ENCODE measurements around the gene MBTD1. TPM values are rescaled to one million over a fixed set of nuclear protein-coding genes. Genes with fewer than 3 reads are reported as not detected.

Gene MBTD1
- total and polyA plus RNA-seq, 2 of the 8 experiments (the other 6 are each of a cell fraction or from before 2014, with no cell fraction given) = 20.3 to 51.4 TPM

DNA sequence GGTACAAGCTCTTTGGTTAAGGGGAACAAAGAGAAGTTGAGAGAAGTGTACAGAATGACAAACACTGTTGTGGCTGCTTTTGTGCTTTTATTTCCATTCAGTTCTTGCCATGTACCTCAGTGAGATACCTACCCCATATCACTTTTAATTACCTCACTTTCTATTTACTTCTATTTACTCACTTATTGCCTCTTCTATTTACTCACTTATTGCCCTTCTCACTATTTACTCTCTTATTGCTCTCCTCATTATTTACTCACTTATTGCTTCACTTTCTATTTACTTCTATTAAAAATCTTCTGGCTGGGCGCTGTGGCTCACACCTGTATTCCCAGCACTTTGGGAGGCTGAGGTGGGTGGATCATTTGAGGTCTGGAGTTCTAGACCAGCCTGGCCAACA is 41.9 kb downstream of the MBTD1 start:
- Histone ChIP-seq H3K79me1 (ENCODE audit: low read depth, low read length) (no peaks in the 10 kb centered on the region), H2BK5ac (ENCODE audit: low read depth, low read length) (no peak overlapping the region), H2BK20ac (ENCODE audit: low read length) (no peak overlapping the region), H3K4me1 (replicated peaks in 1 of 4; ENCODE audit: control insufficient read depth in 3 of 4, insufficient read depth in 4 of 4, low read length in 3 of 4) (no peaks in the 10 kb centered on the region), H2BK120ac (replicated peaks; ENCODE audit: low read depth, low read length) (no peak overlapping the region), H3K18ac (ENCODE audit: extremely low read depth, low read length) (no peak overlapping the region), H4K20me1 (replicated peaks in 1 of 2; ENCODE audit: control insufficient read depth in 1 of 2, insufficient read depth in 2 of 2, low read length in 2 of 2) (no peaks in the 10 kb centered on the region), H2BK12ac (ENCODE audit: low read depth, low read length) (no peak overlapping the region), H3K4me3 (ENCODE audit: extremely low read depth in 1 of 4, insufficient read depth in 2 of 4, low read depth in 3 of 4, low read length in 4 of 4) (no peak overlapping the region), H4K91ac (replicated peaks; ENCODE audit: insufficient read length, low read length) (no peak overlapping the region), H4K5ac (ENCODE audit: insufficient read length, low read depth, low read length) (no peak overlapping the region), H3K56ac (replicated peaks; ENCODE audit: insufficient read length, low read depth, low read length) (no peak overlapping the region), H3K79me2 (ENCODE audit: control insufficient read depth in 1 of 2, insufficient read depth in 2 of 2, low read length in 2 of 2) (no peaks in the 10 kb centered on the region; a peak in 1 of 4 replicates), H3K9me3 (ENCODE audit: insufficient read depth in 2 of 2, low read depth in 1 of 2, low read length in 1 of 2) (no peaks in the 10 kb centered on the region), H3K14ac (ENCODE audit: insufficient read length) (no peak overlapping the region), H2BK15ac (ENCODE audit: low read length) (no peak overlapping the region), H4K8ac (ENCODE audit: extremely low read depth, insufficient read depth, low read length) (no peak overlapping the region), H3K27ac (ENCODE audit: low read depth, low read length) (no peak overlapping the region), H2AFZ (ENCODE audit: low read length) (no peak overlapping the region), H3K9ac (replicated peaks in 1 of 4; ENCODE audit: extremely low read depth in 1 of 4, low read depth in 3 of 4, low read length in 3 of 4) (no peak overlapping the region), H3K4me2 (ENCODE audit: insufficient read depth in 1 of 2, low read depth in 2 of 2, low read length in 2 of 2) (no peak overlapping the region), H3K4ac (replicated peaks; ENCODE audit: insufficient read length, low read depth, low read length) (no peak overlapping the region), H2AK5ac (ENCODE audit: low read depth, low read length) (no peak overlapping the region), H3K23ac (ENCODE audit: insufficient read length) (no peak overlapping the region), H3K27me3 (replicated peaks in 1 of 4; ENCODE audit: control insufficient read depth in 3 of 4, extremely low read depth in 1 of 4, insufficient read depth in 3 of 4, low read length in 3 of 4) (no peaks in the 10 kb centered on the region), H3K23me2 (ENCODE audit: low read depth, low read length) (no peaks in the 10 kb centered on the region), H3K36me3 (ENCODE audit: control insufficient read depth in 2 of 4, insufficient read depth in 4 of 4, low read length in 3 of 4) (peaks cover 4 to 85% (median 50%) of the 10 kb centered on the region in 4 experiments; a peak in 7 of 8 replicates)
- ChIA-PET CTCF (ENCODE audit: partially characterized antibody) (no interaction called here), POLR2A (ENCODE audit: partially characterized antibody) (no interaction called here)
- 94% methylated on average over 1 of the region's 1 CpG; no CpG with 5 or more reads in 1 of the 2 experiments for WGBS, 2 experiments (ENCODE audit: extremely low coverage in 1 of 2, insufficient coverage in 1 of 2, insufficient read length in 1 of 2, insufficient replicate concordance in 2 of 2, low coverage in 1 of 2, low lambda C conversion rate in 2 of 2, missing lambda C conversion rate in 1 of 2)
- no peak for DNase-seq (ENCODE audit: low read depth in 1 of 2, low spot score in 2 of 2)
- FAIRE-seq = no peak
- TF ChIP-seq CTBP2 (IDR thresholded peaks at IDR 0.05; ENCODE audit: borderline replicate concordance, insufficient read depth, insufficient read length, low read length) = no peak
- no peak for TF ChIP-seq EGR1 (IDR thresholded peaks at IDR 0.05; ENCODE audit: borderline replicate concordance, low read depth, low read length)
- no peak for TF ChIP-seq TAF7 (optimal IDR thresholded peaks at IDR 0.05; ENCODE audit: borderline replicate concordance, low read depth, low read length)
- TF ChIP-seq POU5F1 (IDR thresholded peaks at IDR 0.05; ENCODE audit: low read depth, low read length) = no peak
- TF ChIP-seq YY1 (IDR thresholded peaks at IDR 0.05; ENCODE audit: low read depth, low read length) = no peak
- TF ChIP-seq CREB1 (IDR thresholded peaks at IDR 0.05) = no peak
- no peak for TF ChIP-seq JUND (IDR thresholded peaks at IDR 0.05; ENCODE audit: low read length)
- TF ChIP-seq CHD2 (IDR thresholded peaks at IDR 0.05; ENCODE audit: low read length) = no peak
- TF ChIP-seq, protein P1, sequence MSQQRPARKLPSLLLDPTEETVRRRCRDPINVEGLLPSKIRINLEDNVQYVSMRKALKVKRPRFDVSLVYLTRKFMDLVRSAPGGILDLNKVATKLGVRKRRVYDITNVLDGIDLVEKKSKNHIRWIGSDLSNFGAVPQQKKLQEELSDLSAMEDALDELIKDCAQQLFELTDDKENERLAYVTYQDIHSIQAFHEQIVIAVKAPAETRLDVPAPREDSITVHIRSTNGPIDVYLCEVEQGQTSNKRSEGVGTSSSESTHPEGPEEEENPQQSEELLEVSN (IDR thresholded peaks at IDR 0.05) = no peak
- no peak for TF ChIP-seq GTF2F1 (IDR thresholded peaks at IDR 0.05; ENCODE audit: borderline replicate concordance, low read depth, low read length)
- no peak for TF ChIP-seq BACH1 (IDR thresholded peaks at IDR 0.05; ENCODE audit: low read length)
- no peak for TF ChIP-seq FOSL1 (IDR thresholded peaks at IDR 0.05; ENCODE audit: insufficient read depth, low read depth, low read length)
- TF ChIP-seq TAF1 (IDR thresholded peaks at IDR 0.05; ENCODE audit: low read depth, low read length) = no peak
- no peak for TF ChIP-seq TEAD4 (IDR thresholded peaks at IDR 0.05; ENCODE audit: low read depth, low read length)
- no peak for TF ChIP-seq HDAC2 (IDR thresholded peaks at IDR 0.05; ENCODE audit: borderline replicate concordance in 1 of 2, low read depth in 2 of 2, low read length in 2 of 2)
